GM21619 (cell line): ENCODE data around the gene LINGO1.

Source experiments
- ATAC-seq: cut with Tn5 transposase; IDR thresholded peaks from one replicate; pipeline ENCODE4 v1.9.1; 2021; ENCODE audit not compliant: unreplicated experiment

LINGO1 gene

GRCh38 chr15:77633134-77633912 lies 611 bp upstream of the LINGO1 start:
- ATAC-seq, result peak; percentile 73

- no peak for ATAC-seq
These were observed 773 bp downstream of the LINGO1 start for GRCh38 chr15:77631745-77632533.

GRCh38 chr15:77630956-77631744 lies 1.6 kb downstream of the LINGO1 start:
- no peak for ATAC-seq

- no peak for ATAC-seq
These were observed 2.7 kb downstream of the LINGO1 start for GRCh38 chr15:77630056-77630455.

GRCh38 chr15:77629070-77630030 lies 3.4 kb downstream of the LINGO1 start:
- ATAC-seq, result no peak

GRCh38 chr15:77628010-77628409 lies 4.7 kb downstream of the LINGO1 start:
- ATAC-seq, result no peak

GRCh38 chr15:77627581-77627980 lies 5.1 kb downstream of the LINGO1 start:
- no peak for ATAC-seq

- ATAC-seq, result no peak
These were observed 5.6 kb downstream of the LINGO1 start for GRCh38 chr15:77627067-77627466.

- no peak for ATAC-seq
These were observed 6.7 kb downstream of the LINGO1 start for GRCh38 chr15:77626002-77626401.

GRCh38 chr15:77625376-77625775 lies 7.3 kb downstream of the LINGO1 start:
- no peak for ATAC-seq

- ATAC-seq, result no peak
These were observed 7.8 kb downstream of the LINGO1 start for GRCh38 chr15:77624868-77625267.

GRCh38 chr15:77623755-77624524 lies 8.8 kb downstream of the LINGO1 start:
- ATAC-seq, result no peak

GRCh38 chr15:77622934-77623754 lies 9.6 kb downstream of the LINGO1 start:
- ATAC-seq, result no peak

- no peak for ATAC-seq
These were observed 10.3 kb downstream of the LINGO1 start for GRCh38 chr15:77622209-77622933.

- no peak for ATAC-seq
These were observed 10.9 kb downstream of the LINGO1 start for GRCh38 chr15:77621847-77622208.

GRCh38 chr15:77620960-77621647 lies 11.6 kb downstream of the LINGO1 start:
- ATAC-seq, result no peak

GRCh38 chr15:77620297-77620696 lies 12.4 kb downstream of the LINGO1 start:
- ATAC-seq, result no peak

GRCh38 chr15:77619883-77620282 lies 12.8 kb downstream of the LINGO1 start:
- ATAC-seq, result no peak
